Right lobe of liver (tissue), 4 donors: Measurements from ENCODE around the gene FGGY.

Source experiments
- POLR2A ChIP-seq: fragments of 450-650 bp; IDR thresholded peaks from one replicate; pipeline ENCODE4 v1.6.1; 2017; ENCODE audit warnings: antibody characterized with exemption, mild to moderate bottlenecking
- TF ChIP-seq, protein P1 (sequence below), 4 donors: fragments of 200-600 bp in 3 of 4; fragments of 450-650 bp in 1 of 4; IDR thresholded peaks; one replicate each; pipeline versions ENCODE4 v1.5.1 to v1.8.0; 2016 to 2022; ENCODE audit warnings: antibody characterized with exemption in 4 of 4, mild to moderate bottlenecking in 2 of 4
- donor health status: DM: no; HTN: no; CAD: no.
- donor health status: DM: no; HTN: no; CAD: no.
- donor health status: DM: no; HTN: yes; CAD: no.

- TF ChIP-seq, protein P1, sequence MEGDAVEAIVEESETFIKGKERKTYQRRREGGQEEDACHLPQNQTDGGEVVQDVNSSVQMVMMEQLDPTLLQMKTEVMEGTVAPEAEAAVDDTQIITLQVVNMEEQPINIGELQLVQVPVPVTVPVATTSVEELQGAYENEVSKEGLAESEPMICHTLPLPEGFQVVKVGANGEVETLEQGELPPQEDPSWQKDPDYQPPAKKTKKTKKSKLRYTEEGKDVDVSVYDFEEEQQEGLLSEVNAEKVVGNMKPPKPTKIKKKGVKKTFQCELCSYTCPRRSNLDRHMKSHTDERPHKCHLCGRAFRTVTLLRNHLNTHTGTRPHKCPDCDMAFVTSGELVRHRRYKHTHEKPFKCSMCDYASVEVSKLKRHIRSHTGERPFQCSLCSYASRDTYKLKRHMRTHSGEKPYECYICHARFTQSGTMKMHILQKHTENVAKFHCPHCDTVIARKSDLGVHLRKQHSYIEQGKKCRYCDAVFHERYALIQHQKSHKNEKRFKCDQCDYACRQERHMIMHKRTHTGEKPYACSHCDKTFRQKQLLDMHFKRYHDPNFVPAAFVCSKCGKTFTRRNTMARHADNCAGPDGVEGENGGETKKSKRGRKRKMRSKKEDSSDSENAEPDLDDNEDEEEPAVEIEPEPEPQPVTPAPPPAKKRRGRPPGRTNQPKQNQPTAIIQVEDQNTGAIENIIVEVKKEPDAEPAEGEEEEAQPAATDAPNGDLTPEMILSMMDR (IDR thresholded peaks at IDR 0.05): no peak
- no peak for TF ChIP-seq POLR2A
These were observed 58.5 kb downstream of the FGGY start for GRCh38 chr1:59355361-59355760.
